Measurements from ENCODE around the gene CEP83. TPM values are rescaled to one million over a fixed set of nuclear protein-coding genes. Genes with fewer than 3 reads are reported as not detected.

Gene CEP83
- total RNA-seq, 1 donor from 2014 or later = 24.0 TPM

DNA sequence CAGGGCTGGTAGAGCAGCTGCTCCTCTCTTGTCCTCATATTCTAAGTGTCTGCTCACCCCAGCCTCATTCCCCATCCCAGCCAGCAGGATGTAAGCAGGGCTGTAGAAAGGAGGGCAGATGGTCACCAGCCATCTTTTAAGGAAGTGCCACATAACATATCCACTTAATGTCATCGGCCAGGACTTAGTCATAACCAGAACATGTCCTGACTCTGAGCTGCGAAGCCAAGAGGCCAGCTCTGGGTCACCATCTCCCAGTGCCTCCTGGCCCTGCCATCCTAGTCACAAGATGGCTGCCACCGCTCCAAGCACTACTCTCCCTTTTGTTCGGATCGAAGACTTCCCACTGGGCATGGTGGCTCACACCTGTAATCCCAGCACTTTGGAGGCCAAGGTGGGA lies 187.4 kb downstream of the CEP83 start:
- no peak overlapping the region for H3K4me3 ChIP-seq (ENCODE audit: low read depth, low read length)
- no peak for DNase-seq (ENCODE audit: low read depth)
- TF ChIP-seq CTCF (conservative IDR thresholded peaks at IDR 0.05; ENCODE audit: low read depth, low read length) = no peak

GRCh38 chr12:94271351-94271750 lies 188.3 kb downstream of the CEP83 start:
- DNase-seq (ENCODE audit: low read depth) = no peak
- no peak for TF ChIP-seq CTCF (conservative IDR thresholded peaks at IDR 0.05; ENCODE audit: low read depth, low read length)
- H3K4me3 ChIP-seq (ENCODE audit: low read depth, low read length) = no peak overlapping the region

- no peak for TF ChIP-seq CTCF (conservative IDR thresholded peaks at IDR 0.05; ENCODE audit: low read depth, low read length)
- DNase-seq (ENCODE audit: low read depth) = no peak
- H3K4me3 ChIP-seq (ENCODE audit: low read depth, low read length) = no peak overlapping the region
Measured at GRCh38 chr12:94269316-94269999, 190.2 kb downstream of the CEP83 start.

GRCh38 chr12:94267921-94268471 lies 191.7 kb downstream of the CEP83 start:
- DNase-seq (ENCODE audit: low read depth) = no peak
- TF ChIP-seq CTCF (conservative IDR thresholded peaks at IDR 0.05; ENCODE audit: low read depth, low read length) = no peak
- H3K4me3 ChIP-seq (ENCODE audit: low read depth, low read length) = no peak overlapping the region

GRCh38 chr12:94267537-94267872 lies 192.2 kb downstream of the CEP83 start:
- TF ChIP-seq CTCF (conservative IDR thresholded peaks at IDR 0.05; ENCODE audit: low read depth, low read length) = no peak
- no peak overlapping the region for H3K4me3 ChIP-seq (ENCODE audit: low read depth, low read length)
- no peak for DNase-seq (ENCODE audit: low read depth)

DNA sequence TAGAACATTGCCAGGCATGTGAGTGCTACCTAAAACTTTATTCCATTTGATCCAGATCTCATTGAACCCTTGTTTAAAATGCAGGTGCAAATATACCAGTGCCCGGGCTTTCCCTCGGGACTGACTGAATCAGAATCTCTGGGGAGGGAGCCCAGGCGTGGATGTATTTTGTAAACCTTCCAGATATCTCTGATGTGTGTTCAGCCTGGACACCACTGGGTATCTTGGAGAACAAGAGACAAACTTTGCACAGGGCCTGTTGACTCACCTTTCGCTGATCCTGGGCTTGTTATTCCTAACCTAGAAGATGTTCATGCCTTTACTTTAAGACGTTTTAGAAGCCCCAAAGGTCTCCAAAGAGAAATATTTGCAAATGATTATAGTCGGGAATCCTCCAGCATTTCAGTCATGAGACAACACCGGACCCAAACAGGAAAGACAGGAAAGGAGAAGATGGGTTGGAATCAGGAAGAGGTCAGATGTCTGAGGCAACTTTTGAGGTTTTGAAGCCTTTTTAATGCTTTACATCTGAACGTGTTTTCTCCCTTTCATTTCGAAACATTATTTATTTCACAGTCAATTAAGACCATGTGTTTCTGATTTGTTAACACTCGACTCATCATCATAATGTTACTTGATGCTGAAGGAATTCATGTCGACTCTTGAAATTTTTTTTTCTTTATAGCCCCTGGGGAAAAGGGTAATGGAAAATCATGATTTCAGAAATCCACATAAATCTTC lies 192.7 kb downstream of the CEP83 start:
- no peak for TF ChIP-seq CTCF (conservative IDR thresholded peaks at IDR 0.05; ENCODE audit: low read depth, low read length)
- no peak overlapping the region for H3K4me3 ChIP-seq (ENCODE audit: low read depth, low read length)
- no peak for DNase-seq (ENCODE audit: low read depth)

Measured in epithelial cell of proximal tubule (primary cell).